Bladder microvascular endothelial cell (primary cell): ENCODE measurements around the gene PLXNA3. TPM values are rescaled to one million over a fixed set of nuclear protein-coding genes. Genes with fewer than 3 reads are reported as not detected.

Source experiments
- total RNA-seq: library from RNA; depleted of rRNA; stranded (reverse); fragments of >200 nt; gene quantifications from 2 replicates; pipeline ENCODE4 v1.2.3, GENCODE V29; 2014

PLXNA3 gene
- 7.9 and 13.3 TPM in 2 replicates for total RNA-seq

GRCh38 chrX:154458116-154458953 is at the start of gene PLXNA3:
TSS of gene PLXNA3 (plus strand) at chrX:154458281. CDS start at chrX:154460184, 1,903 bp downstream.

GRCh38 chrX:154409222-154409871 is 48.7 kb upstream of the PLXNA3 start, which contains the start of gene DNASE1L1:
TSS of gene DNASE1L1 (minus strand) at chrX:154409254. CDS start at chrX:154405568, 3,686 bp downstream.

GRCh38 chrX:154428176-154429171 is 29.6 kb upstream of the PLXNA3 start, which contains the start of gene ATP6AP1:
TSS of gene ATP6AP1 (plus strand) at chrX:154428677. CDS start at chrX:154428693, 16 bp downstream.

GRCh38 chrX:154436983-154437752 is 20.9 kb upstream of the PLXNA3 start, which contains the start of gene GDI1:
TSS of gene GDI1 (plus strand) at chrX:154437154. CDS start at chrX:154437255, 101 bp downstream.

GRCh38 chrX:154443992-154444754 is 13.9 kb upstream of the PLXNA3 start, which contains the start of gene FAM50A:
TSS of gene FAM50A (plus strand) at chrX:154444141. CDS start at chrX:154444236, 95 bp downstream.

GRCh38 chrX:154478728-154479622 is 20.9 kb downstream of the PLXNA3 start, which contains the start of gene LAGE3:
TSS of gene LAGE3 (minus strand) at chrX:154479281. CDS start at chrX:154478915, 366 bp downstream.

GRCh38 chrX:154486396-154487207 is 28.5 kb downstream of the PLXNA3 start, which contains the start of gene UBL4A:
TSS of gene UBL4A (minus strand) at chrX:154486615. CDS start at chrX:154486584, 31 bp downstream.

GRCh38 chrX:154490414-154491083 is 32.5 kb downstream of the PLXNA3 start, which contains the start of gene SLC10A3:
TSS of gene SLC10A3 (minus strand) at chrX:154490629. CDS start at chrX:154488940, 1,689 bp downstream.

DNA sequence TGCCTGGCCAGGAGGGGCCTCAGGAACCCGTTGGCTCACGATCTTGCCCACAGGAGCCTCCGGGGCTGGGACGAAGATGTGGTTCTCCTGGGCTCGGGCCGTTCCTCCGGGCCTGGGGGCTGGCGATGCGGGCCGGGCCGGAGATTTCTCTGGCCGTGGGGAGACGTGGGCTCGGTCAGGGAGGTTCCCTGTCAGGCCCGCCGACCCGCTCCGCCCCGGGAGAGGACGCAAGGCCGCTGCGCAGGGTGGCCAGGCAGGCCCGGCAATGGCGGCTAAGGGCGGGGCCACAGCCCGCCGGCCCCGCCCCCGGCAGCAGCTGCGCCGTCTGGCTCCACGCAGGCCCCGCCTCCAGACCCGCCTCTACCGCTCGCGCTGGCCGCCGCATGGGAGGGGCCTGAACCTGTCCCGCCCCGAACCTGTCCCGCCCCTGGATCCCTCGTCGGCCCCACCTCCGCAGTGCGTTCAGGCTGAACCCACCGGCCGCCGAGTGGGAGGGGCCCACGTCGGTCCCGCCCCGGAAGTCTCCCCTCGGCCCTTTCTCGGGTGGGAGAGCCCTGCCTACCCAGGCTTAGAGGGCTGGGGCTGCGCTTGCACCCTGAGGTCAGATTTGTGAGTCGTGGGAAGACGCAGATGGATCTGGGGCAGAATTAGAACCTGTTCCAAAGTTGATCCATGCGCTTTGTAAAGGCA is 58.0 kb downstream of the PLXNA3 start, which contains the start of gene FAM3A:
Gene FAM3A, minus strand, starts transcription at position 267 of the 690 bp plus-strand sequence. CDS start 460 bp downstream, outside the sequence.

Other genes with a start within 250 kb of the PLXNA3 start
- not detected in 2 replicates for gene OPN1MW2, start 238.5 kb upstream of the PLXNA3 start, total RNA-seq
- not detected in 2 replicates for gene OPN1MW3, start 200.7 kb upstream of the PLXNA3 start, total RNA-seq
- gene TEX28, start 163.2 kb upstream of the PLXNA3 start, total RNA-seq = 0.16 TPM in 1 of 2 replicates, not detected in the other
- gene TKTL1, start 162.5 kb upstream of the PLXNA3 start, total RNA-seq = under 0.01 and 0.31 TPM in 2 replicates
- gene FLNA, start 83.6 kb upstream of the PLXNA3 start, total RNA-seq = 1,640 and 2,434 TPM in 2 replicates
- gene EMD, start 79.0 kb upstream of the PLXNA3 start, total RNA-seq = 16.6 and 18.8 TPM in 2 replicates
- gene RPL10, start 59.9 kb upstream of the PLXNA3 start, total RNA-seq = 2,048 and 2,051 TPM in 2 replicates
- 70.6 and 90.2 TPM in 2 replicates for gene DNASE1L1, start 49.0 kb upstream of the PLXNA3 start, total RNA-seq
- 20.9 and 23.9 TPM in 2 replicates for gene TAFAZZIN, start 46.7 kb upstream of the PLXNA3 start, total RNA-seq
- 54.4 and 128 TPM in 2 replicates for gene ATP6AP1, start 29.6 kb upstream of the PLXNA3 start, total RNA-seq
- 36.4 and 99.2 TPM in 2 replicates for gene GDI1, start 21.1 kb upstream of the PLXNA3 start, total RNA-seq
- 64.9 and 118 TPM in 2 replicates for gene FAM50A, start 14.1 kb upstream of the PLXNA3 start, total RNA-seq
- 11.2 and 11.5 TPM in 2 replicates for gene LAGE3, start 21.0 kb downstream of the PLXNA3 start, total RNA-seq
- 37.1 and 49.5 TPM in 2 replicates for gene UBL4A, start 28.3 kb downstream of the PLXNA3 start, total RNA-seq
- gene SLC10A3, start 32.3 kb downstream of the PLXNA3 start, total RNA-seq = 9.7 and 22.1 TPM in 2 replicates
- gene FAM3A, start 58.0 kb downstream of the PLXNA3 start, total RNA-seq = 17.6 and 45.2 TPM in 2 replicates
- gene G6PD, start 88.6 kb downstream of the PLXNA3 start, total RNA-seq = 38.9 and 52.8 TPM in 2 replicates
- 12.1 and 14.2 TPM in 2 replicates for gene IKBKG, start 89.3 kb downstream of the PLXNA3 start, total RNA-seq
- not detected in 2 replicates for gene CTAG1A, start 126.9 kb downstream of the PLXNA3 start, total RNA-seq
- gene CTAG1B, start 161.0 kb downstream of the PLXNA3 start, total RNA-seq = not detected in 2 replicates
- gene CTAG2, start 195.3 kb downstream of the PLXNA3 start, total RNA-seq = not detected in 2 replicates